A673 (cell line): ENCODE results near the gene DGKQ.

Experiments used
- CTCF ChIP-seq: fragments of 300-800, 200-600 bp; sonication (generic); conservative IDR thresholded peaks from 2 replicates; pipeline ENCODE4 v1.5.1; 2017; ENCODE audit warnings: low read depth, mild to moderate bottlenecking, antibody characterized with exemption, low read length, moderate library complexity, mixed read lengths
- EZH2 ChIP-seq: fragments of 200-600 bp; sonication (generic); IDR thresholded peaks from 2 replicates; pipeline ENCODE4 v1.6.1; 2017; ENCODE audit warnings: borderline replicate concordance, low read depth, mild to moderate bottlenecking, mixed read lengths, antibody characterized with exemption, low read length; ENCODE audit not compliant: poor library complexity, severe bottlenecking

GRCh38 chr4:988726-989721 is 15.7 kb upstream of the DGKQ start:
- TF ChIP-seq CTCF (no peak), EZH2 (no peak)
